HepG2 (cell line): Measurements from ENCODE around the gene DNAJC12. TPM values are rescaled to one million over a fixed set of nuclear protein-coding genes. Genes with fewer than 3 reads are reported as not detected.

Source experiments
- CREB1 ChIP-seq, 2 experiments: fragments of 450-650 bp in 1 of 2; IDR thresholded peaks; 2 replicates each; pipeline ENCODE4 v1.6.1; 2016 to 2017; ENCODE audit warnings: control low read depth in 1 of 2, mild to moderate bottlenecking in 1 of 2, missing compliant biosample characterization in 1 of 2, missing genetic modification characterization in 1 of 2
- DBP ChIP-seq: sonication (generic); formaldehyde crosslinking; IDR thresholded peaks from 2 replicates; pipeline ENCODE4 v1.4.0; 2020; ENCODE audit warnings: missing genetic modification reagents; ENCODE audit errors: not compliant biosample characterization
- FOXK2 ChIP-seq: fragments of 450-650 bp; IDR thresholded peaks from 2 replicates; pipeline ENCODE4 v1.6.1; 2016
- HINFP ChIP-seq: sonication (generic); formaldehyde crosslinking; IDR thresholded peaks from 2 replicates; pipeline ENCODE4 v1.4.0; 2020; ENCODE audit warnings: low read depth, mild to moderate bottlenecking, missing genetic modification reagents
- JUNB ChIP-seq: sonication (generic); formaldehyde crosslinking; IDR thresholded peaks from 2 replicates; pipeline ENCODE4 v1.8.0; 2022; ENCODE audit warnings: missing genetic modification reagents, mild to moderate bottlenecking, borderline replicate concordance
- MAZ ChIP-seq, 2 experiments: sonication (generic) in 1 of 2; formaldehyde crosslinking in 1 of 2; IDR thresholded peaks; 2 replicates each; pipeline versions ENCODE4 v1.5.0 to v1.6.1; 2012 to 2020; ENCODE audit warnings: low read depth in 2 of 2, mild to moderate bottlenecking in 2 of 2, borderline replicate concordance in 1 of 2, improper control_type of control experiment in 1 of 2, low read length in 1 of 2, missing genetic modification reagents in 1 of 2, moderate library complexity in 1 of 2
- MEIS1 ChIP-seq: sonication (generic); formaldehyde crosslinking; IDR thresholded peaks from 2 replicates; pipeline ENCODE4 v1.9.0; 2021; ENCODE audit warnings: mild to moderate bottlenecking, missing genetic modification reagents, moderate library complexity, borderline replicate concordance
- RARA ChIP-seq: IDR thresholded peaks from 2 replicates; pipeline ENCODE4 v1.6.1; 2016; ENCODE audit warnings: missing genetic modification reagents, missing compliant biosample characterization
- RBM22 ChIP-seq: fragments of 200-400 bp; formaldehyde crosslinking; optimal IDR thresholded peaks from 2 replicates; pipeline ENCODE3; 2017; ENCODE audit warnings: mild to moderate bottlenecking, low read length, moderate library complexity
- RCOR2 ChIP-seq: IDR thresholded peaks from 2 replicates; pipeline ENCODE4 v1.6.1; 2016; ENCODE audit warnings: missing biosample characterization, missing genetic modification reagents
- ZNF3 ChIP-seq: IDR thresholded peaks from 2 replicates; pipeline ENCODE4 v1.7.0; 2017; ENCODE audit warnings: inconsistent platforms
- ZNF350 ChIP-seq: sonication (generic); formaldehyde crosslinking; IDR thresholded peaks from 2 replicates; pipeline ENCODE4 v1.4.0; 2020; ENCODE audit warnings: mild to moderate bottlenecking, low read depth, missing genetic modification reagents, borderline replicate concordance
- ZNF512 ChIP-seq: sonication (generic); formaldehyde crosslinking; IDR thresholded peaks from 2 replicates; pipeline ENCODE4 v1.4.0; 2020; ENCODE audit warnings: mild to moderate bottlenecking, missing genetic modification reagents
- ZNF513 ChIP-seq: sonication (generic); formaldehyde crosslinking; conservative IDR thresholded peaks from 2 replicates; pipeline ENCODE4 v1.5.0; 2020; ENCODE audit warnings: missing genetic modification reagents
- ZNF569 ChIP-seq: sonication (generic); formaldehyde crosslinking; IDR thresholded peaks from 2 replicates; pipeline ENCODE4 v1.5.0; 2020; ENCODE audit warnings: mild to moderate bottlenecking, missing genetic modification reagents, moderate library complexity, borderline replicate concordance
- ZNF615 ChIP-seq: sonication (generic); formaldehyde crosslinking; IDR thresholded peaks from 2 replicates; pipeline ENCODE4 v1.5.0; 2020; ENCODE audit warnings: mild to moderate bottlenecking, missing genetic modification reagents, borderline replicate concordance
- ZNF652 ChIP-seq: IDR thresholded peaks from 2 replicates; pipeline ENCODE4 v1.6.1; 2016; ENCODE audit warnings: low read depth, borderline replicate concordance
- ZNF678 ChIP-seq: sonication (generic); formaldehyde crosslinking; IDR thresholded peaks from 2 replicates; pipeline ENCODE4 v1.4.0; 2020; ENCODE audit warnings: mild to moderate bottlenecking, missing genetic modification reagents
- ZNF780A ChIP-seq: sonication (generic); formaldehyde crosslinking; IDR thresholded peaks from 2 replicates; pipeline ENCODE4 v1.8.0; 2022; ENCODE audit warnings: mild to moderate bottlenecking, missing genetic modification reagents, moderate library complexity
- ZNF878 ChIP-seq: sonication (generic); formaldehyde crosslinking; IDR thresholded peaks from 2 replicates; pipeline ENCODE4 v1.8.1; 2023; ENCODE audit warnings: mild to moderate bottlenecking, missing genetic modification reagents, moderate library complexity
- polyA plus RNA-seq, 8 experiments: library from polyadenylated mRNA; depleted of rRNA in 3 of 8; stranded (reverse) in 7 of 8; unstranded in 1 of 8; fragments of >200 nt; fragmentation: Illumina TruSeq in 4 of 8; extraction: Trizol in 4 of 8; gene quantifications; 2 replicates each; pipeline versions ENCODE4 v1.2.1 to v1.2.3, GENCODE V29; 2011 to 2016; ENCODE audit warnings: low read depth in 4 of 8, missing spikeins in 1 of 8, mixed read lengths in 1 of 8; ENCODE audit not compliant: insufficient read depth in 1 of 8
- total RNA-seq, 5 experiments: library from RNA; depleted of rRNA; stranded (reverse); fragments of >200 nt; fragmentation: Illumina TruSeq; extraction: Trizol; gene quantifications; 2 replicates each; pipeline ENCODE4 v1.2.3, GENCODE V29; 2016; ENCODE audit warnings: low read depth in 1 of 5
- TF ChIP-seq, protein P1 (sequence below): sonication (generic); formaldehyde crosslinking; IDR thresholded peaks from 2 replicates; pipeline ENCODE4 v1.5.1; 2020; ENCODE audit warnings: missing genetic modification reagents, mild to moderate bottlenecking, borderline replicate concordance

DNAJC12 gene
- total and polyA plus RNA-seq, 2 of the 13 experiments (the other 11 are each of a cell fraction or from before 2014, with no cell fraction given): 11.6 to 43.9 TPM

- TF ChIP-seq, protein P1, sequence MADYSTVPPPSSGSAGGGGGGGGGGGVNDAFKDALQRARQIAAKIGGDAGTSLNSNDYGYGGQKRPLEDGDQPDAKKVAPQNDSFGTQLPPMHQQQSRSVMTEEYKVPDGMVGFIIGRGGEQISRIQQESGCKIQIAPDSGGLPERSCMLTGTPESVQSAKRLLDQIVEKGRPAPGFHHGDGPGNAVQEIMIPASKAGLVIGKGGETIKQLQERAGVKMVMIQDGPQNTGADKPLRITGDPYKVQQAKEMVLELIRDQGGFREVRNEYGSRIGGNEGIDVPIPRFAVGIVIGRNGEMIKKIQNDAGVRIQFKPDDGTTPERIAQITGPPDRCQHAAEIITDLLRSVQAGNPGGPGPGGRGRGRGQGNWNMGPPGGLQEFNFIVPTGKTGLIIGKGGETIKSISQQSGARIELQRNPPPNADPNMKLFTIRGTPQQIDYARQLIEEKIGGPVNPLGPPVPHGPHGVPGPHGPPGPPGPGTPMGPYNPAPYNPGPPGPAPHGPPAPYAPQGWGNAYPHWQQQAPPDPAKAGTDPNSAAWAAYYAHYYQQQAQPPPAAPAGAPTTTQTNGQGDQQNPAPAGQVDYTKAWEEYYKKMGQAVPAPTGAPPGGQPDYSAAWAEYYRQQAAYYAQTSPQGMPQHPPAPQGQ: no peak
- TF ChIP-seq ZNF512 (CRISPR knock-in tag) (no peak), ZNF350 (CRISPR knock-in tag) (no peak), MEIS1 (CRISPR knock-in tag) (no peak), JUNB (CRISPR knock-in tag) (no peak), HINFP (CRISPR knock-in tag) (no peak), CREB1 (IDR thresholded peaks at IDR 0.05) (no peak), CREB1 (CRISPR knock-in tag; IDR thresholded peaks at IDR 0.05) (no peak), ZNF513 (CRISPR knock-in tag) (no peak), ZNF652 (CRISPR knock-in tag) (peak; percentile 92), MAZ (IDR thresholded peaks at IDR 0.05; ENCODE audit: borderline replicate concordance, low read depth, low read length) (no peak), MAZ (CRISPR knock-in tag; IDR thresholded peaks at IDR 0.05; ENCODE audit: low read depth) (no peak), RCOR2 (CRISPR knock-in tag) (no peak; the same call in 1 of the 2 replicates), ZNF878 (CRISPR knock-in tag) (peak; percentile 43; the same call in 1 of the 2 replicates), RBM22 (no peak), FOXK2 (no peak), ZNF615 (CRISPR knock-in tag) (no peak), DBP (CRISPR knock-in tag) (no peak), ZNF678 (no peak), ZNF3 (CRISPR knock-in tag) (no peak), ZNF569 (CRISPR knock-in tag) (no peak), ZNF780A (CRISPR knock-in tag) (no peak), RARA (CRISPR knock-in tag) (peak; percentile 32; the same call in 1 of the 2 replicates)
Measured at GRCh38 chr10:67802767-67803538, 35.0 kb downstream of the DNAJC12 start (continued).
